Activated T-helper 2 cell treated with anti-CD3 and anti-CD28 coated beads, Interferon-gamma antibody, Interleukin-2, Interleukin-4, amounts not matched to agents 10 μg/mL and 5 μg/mL and 100 μg/mL, durations not matched to agents 14 hours and 24 hours and 36 hours (primary cell): ENCODE measurements around the gene FSIP2. TPM values are rescaled to one million over a fixed set of nuclear protein-coding genes. Genes with fewer than 3 reads are reported as not detected.
"Not testable (repeated sequence)": the region's sequence is repeated elsewhere in the genome, so short reads cannot be mapped to it uniquely, and the experiment has no call there.

ENCODE experiments used
- DNase-seq: peaks from one replicate; pipeline ENCODE4 v3.0.0; 2021; ENCODE audit warnings: low spot score
- H3K27ac Mint-ChIP-seq: one replicate; pipeline ENCODE4 v1.8.0; 2021; ENCODE audit warnings: mixed read lengths
- H3K27me3 Mint-ChIP-seq: one replicate; pipeline ENCODE4 v1.8.0; 2021; ENCODE audit warnings: low read depth, mixed read lengths
- H3K36me3 Mint-ChIP-seq: one replicate; pipeline ENCODE4 v1.8.0; 2021; ENCODE audit warnings: low read depth, mixed read lengths
- H3K4me1 Mint-ChIP-seq: one replicate; pipeline ENCODE4 v1.8.0; 2021; ENCODE audit warnings: low read depth, mixed read lengths
- H3K4me3 Mint-ChIP-seq: one replicate; pipeline ENCODE4 v1.8.0; 2021; ENCODE audit warnings: low read depth, mild to moderate bottlenecking, moderate library complexity, mixed read lengths
- H3K9me3 Mint-ChIP-seq: one replicate; pipeline ENCODE4 v1.8.0; 2021; ENCODE audit warnings: mixed read lengths
- intact Hi-C: fragments of 100-400 bp; cut with micrococcal nuclease; formaldehyde crosslinking; loops from one replicate; pipeline ENCODE4 v1.15.1; 2023
- total RNA-seq: library from RNA; stranded (reverse); gene quantifications from 2 replicates; pipeline ENCODE4 v1.2.3, GENCODE V29; 2022

The FSIP2 gene
- total RNA-seq, 1 donor from 2014 or later = 0.21 TPM

- H3K27me3 Mint-ChIP-seq = no peaks in the 10 kb centered on the region
- no peaks in the 10 kb centered on the region for H3K36me3 Mint-ChIP-seq
- H3K4me3 Mint-ChIP-seq = no peak overlapping the region
- intact Hi-C loops = no loop called here
- no peak overlapping the region for H3K27ac Mint-ChIP-seq
- H3K9me3 Mint-ChIP-seq = peaks cover 32% of the 10 kb centered on the region
- H3K4me1 Mint-ChIP-seq = no peaks in the 10 kb centered on the region
- no peak for DNase-seq
Observed at GRCh38 chr2:185817991-185818390, 79.4 kb downstream of the FSIP2 start.

DNA sequence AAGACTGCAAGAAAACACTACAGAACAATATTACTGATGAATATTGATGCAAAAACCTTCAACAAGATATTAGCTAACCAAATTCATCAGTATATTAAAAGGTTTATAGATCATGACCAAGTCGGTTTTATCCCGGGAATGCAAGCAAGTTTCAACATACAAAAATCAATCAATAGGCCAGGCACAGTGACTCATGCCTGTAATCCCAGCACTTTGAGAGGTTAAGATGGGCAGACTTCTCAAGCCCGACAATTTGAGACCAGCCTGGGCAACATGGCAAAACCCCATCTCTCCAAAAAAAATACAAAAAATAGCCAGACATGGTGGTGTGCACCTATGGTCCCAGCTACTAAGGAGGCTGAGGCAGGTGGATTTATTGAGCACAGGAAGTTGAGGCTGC lies 82.9 kb downstream of the FSIP2 start:
- Mint-ChIP-seq H3K36me3 (no peaks in the 10 kb centered on the region), H3K9me3 (peaks cover 26% of the 10 kb centered on the region), H3K27ac (no peak overlapping the region), H3K4me1 (no peaks in the 10 kb centered on the region), H3K4me3 (no peak overlapping the region), H3K27me3 (no peaks in the 10 kb centered on the region)
- intact Hi-C loops = no loop called here
- DNase-seq = no peak

- H3K4me1 Mint-ChIP-seq = no peaks in the 10 kb centered on the region
- intact Hi-C loops = no loop called here
- no peaks in the 10 kb centered on the region for H3K27me3 Mint-ChIP-seq
- no peak overlapping the region for H3K4me3 Mint-ChIP-seq
- no peak for DNase-seq
- no peak overlapping the region for H3K27ac Mint-ChIP-seq
- H3K9me3 Mint-ChIP-seq = peaks cover 12% of the 10 kb centered on the region
- no peaks in the 10 kb centered on the region for H3K36me3 Mint-ChIP-seq
Observed at GRCh38 chr2:185823773-185824172, 85.2 kb downstream of the FSIP2 start.

DNA sequence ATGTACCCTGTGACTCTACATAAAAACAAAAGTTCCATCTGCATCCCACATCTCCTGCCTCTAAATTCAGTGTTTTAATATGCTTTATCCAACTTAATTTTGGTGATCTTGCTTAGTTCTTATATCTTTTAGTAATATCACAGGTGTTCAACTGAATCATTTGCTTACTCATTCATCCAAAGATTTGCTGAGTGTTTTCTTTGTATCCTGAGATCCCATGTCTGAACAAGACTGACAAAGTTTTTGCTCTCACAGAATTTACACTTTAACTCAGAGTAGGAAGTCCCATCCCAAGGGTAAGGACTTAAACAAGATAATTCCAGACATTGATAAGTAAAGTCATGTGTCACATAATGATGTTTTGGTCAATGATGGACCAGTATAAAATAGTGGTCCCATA lies 87.0 kb downstream of the FSIP2 start:
- peaks cover 6% of the 10 kb centered on the region for H3K9me3 Mint-ChIP-seq
- no peaks in the 10 kb centered on the region for H3K36me3 Mint-ChIP-seq
- H3K27me3 Mint-ChIP-seq = no peaks in the 10 kb centered on the region
- intact Hi-C loops = no loop called here
- H3K27ac Mint-ChIP-seq = no peak overlapping the region
- no peak for DNase-seq
- H3K4me3 Mint-ChIP-seq = no peak overlapping the region
- H3K4me1 Mint-ChIP-seq = no peaks in the 10 kb centered on the region

GRCh38 chr2:185828326-185828725 lies 89.7 kb downstream of the FSIP2 start:
- Mint-ChIP-seq H3K27ac (no peak overlapping the region), H3K9me3 (peaks cover 3% of the 10 kb centered on the region), H3K27me3 (no peaks in the 10 kb centered on the region), H3K4me3 (no peak overlapping the region), H3K36me3 (no peaks in the 10 kb centered on the region), H3K4me1 (no peaks in the 10 kb centered on the region)
- no peak for DNase-seq
- intact Hi-C loops = no loop called here

DNA sequence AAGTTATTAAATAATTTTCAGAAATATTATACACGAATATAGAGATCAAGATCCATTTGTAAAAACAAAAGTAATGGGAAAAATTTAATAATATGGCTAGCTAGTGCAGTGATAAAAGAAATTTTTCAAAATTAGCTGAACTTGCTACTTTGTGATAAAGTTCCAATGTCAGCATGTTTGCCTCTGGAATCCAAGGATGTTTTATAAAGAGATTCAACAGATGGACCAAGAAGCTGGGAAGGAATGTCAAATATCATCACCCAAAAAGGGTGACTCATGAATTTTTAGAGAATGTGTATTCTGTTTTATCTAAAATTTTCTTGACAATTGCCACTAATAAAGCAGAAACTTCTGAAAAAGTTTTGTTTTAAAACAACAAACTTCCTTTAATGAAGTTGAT lies 95.3 kb downstream of the FSIP2 start:
- no peak for DNase-seq
- Mint-ChIP-seq H3K27ac (no peak overlapping the region), H3K36me3 (no peaks in the 10 kb centered on the region), H3K27me3 (no peaks in the 10 kb centered on the region), H3K4me3 (no peak overlapping the region), H3K9me3 (peaks cover 28% of the 10 kb centered on the region), H3K4me1 (no peaks in the 10 kb centered on the region)
- intact Hi-C loops = no loop called here

- Mint-ChIP-seq H3K36me3 (no peaks in the 10 kb centered on the region), H3K4me1 (no peaks in the 10 kb centered on the region), H3K27ac (no peak overlapping the region), H3K4me3 (no peak overlapping the region), H3K9me3 (peaks cover 37% of the 10 kb centered on the region), H3K27me3 (no peaks in the 10 kb centered on the region)
- no peak for DNase-seq
- intact Hi-C loops = no loop called here
Observed at GRCh38 chr2:185835974-185836373, 97.4 kb downstream of the FSIP2 start.

GRCh38 chr2:185854885-185855284 lies 116.3 kb downstream of the FSIP2 start:
- H3K4me3 Mint-ChIP-seq = no peak overlapping the region
- H3K27ac Mint-ChIP-seq = no peak overlapping the region
- H3K4me1 Mint-ChIP-seq = no peaks in the 10 kb centered on the region
- H3K9me3 Mint-ChIP-seq = peaks cover 9% of the 10 kb centered on the region
- H3K27me3 Mint-ChIP-seq = no peaks in the 10 kb centered on the region
- no peaks in the 10 kb centered on the region for H3K36me3 Mint-ChIP-seq
- DNase-seq = no peak
- intact Hi-C loops = no loop called here

- H3K4me1 Mint-ChIP-seq = no peaks in the 10 kb centered on the region
- no peaks in the 10 kb centered on the region for H3K27me3 Mint-ChIP-seq
- no peak overlapping the region for H3K27ac Mint-ChIP-seq
- no peak for DNase-seq
- no peak overlapping the region for H3K4me3 Mint-ChIP-seq
- intact Hi-C loops = no loop called here
- peaks cover 3% of the 10 kb centered on the region for H3K9me3 Mint-ChIP-seq
- H3K36me3 Mint-ChIP-seq = no peaks in the 10 kb centered on the region
Observed at GRCh38 chr2:185857691-185858090, 119.1 kb downstream of the FSIP2 start.

DNA sequence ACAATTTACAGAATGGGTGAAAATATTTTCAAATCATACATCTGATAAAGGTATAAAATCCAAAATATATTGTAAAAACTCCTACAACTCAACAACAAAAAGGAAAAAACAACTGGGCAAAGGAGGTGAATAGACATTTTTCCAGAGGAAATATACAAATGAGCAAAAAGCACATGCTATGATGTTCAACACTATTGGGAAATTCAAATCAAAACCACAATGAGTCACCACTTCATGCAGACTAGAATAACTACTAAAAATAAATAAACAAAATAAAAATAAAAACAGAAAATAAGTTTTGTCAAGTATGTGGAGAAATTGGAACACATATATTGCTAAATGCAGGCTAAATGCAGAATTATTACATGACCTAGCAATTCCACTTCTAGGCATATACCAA lies 120.9 kb downstream of the FSIP2 start:
- no peak for DNase-seq
- Mint-ChIP-seq H3K27me3 (no peaks in the 10 kb centered on the region), H3K27ac (no peak overlapping the region), H3K9me3 (no peaks in the 10 kb centered on the region), H3K4me1 (no peaks in the 10 kb centered on the region), H3K4me3 (no peak overlapping the region), H3K36me3 (no peaks in the 10 kb centered on the region)
- intact Hi-C loops = no loop called here

- H3K4me1 Mint-ChIP-seq = no peaks in the 10 kb centered on the region
- H3K4me3 Mint-ChIP-seq = no peak overlapping the region
- H3K27ac Mint-ChIP-seq = no peak overlapping the region
- no peak for DNase-seq
- intact Hi-C loops = no loop called here
- no peaks in the 10 kb centered on the region for H3K36me3 Mint-ChIP-seq
- no peaks in the 10 kb centered on the region for H3K27me3 Mint-ChIP-seq
- H3K9me3 Mint-ChIP-seq = no peaks in the 10 kb centered on the region
Observed at GRCh38 chr2:185860321-185860720, 121.7 kb downstream of the FSIP2 start.

- H3K4me1 Mint-ChIP-seq = no peaks in the 10 kb centered on the region
- no peaks in the 10 kb centered on the region for H3K36me3 Mint-ChIP-seq
- no peak overlapping the region for H3K4me3 Mint-ChIP-seq
- intact Hi-C loops = no loop called here
- no peak for DNase-seq
- no peaks in the 10 kb centered on the region for H3K9me3 Mint-ChIP-seq
- no peaks in the 10 kb centered on the region for H3K27me3 Mint-ChIP-seq
- H3K27ac Mint-ChIP-seq = no peak overlapping the region
Observed at GRCh38 chr2:185862657-185863398, 124.2 kb downstream of the FSIP2 start.

DNA sequence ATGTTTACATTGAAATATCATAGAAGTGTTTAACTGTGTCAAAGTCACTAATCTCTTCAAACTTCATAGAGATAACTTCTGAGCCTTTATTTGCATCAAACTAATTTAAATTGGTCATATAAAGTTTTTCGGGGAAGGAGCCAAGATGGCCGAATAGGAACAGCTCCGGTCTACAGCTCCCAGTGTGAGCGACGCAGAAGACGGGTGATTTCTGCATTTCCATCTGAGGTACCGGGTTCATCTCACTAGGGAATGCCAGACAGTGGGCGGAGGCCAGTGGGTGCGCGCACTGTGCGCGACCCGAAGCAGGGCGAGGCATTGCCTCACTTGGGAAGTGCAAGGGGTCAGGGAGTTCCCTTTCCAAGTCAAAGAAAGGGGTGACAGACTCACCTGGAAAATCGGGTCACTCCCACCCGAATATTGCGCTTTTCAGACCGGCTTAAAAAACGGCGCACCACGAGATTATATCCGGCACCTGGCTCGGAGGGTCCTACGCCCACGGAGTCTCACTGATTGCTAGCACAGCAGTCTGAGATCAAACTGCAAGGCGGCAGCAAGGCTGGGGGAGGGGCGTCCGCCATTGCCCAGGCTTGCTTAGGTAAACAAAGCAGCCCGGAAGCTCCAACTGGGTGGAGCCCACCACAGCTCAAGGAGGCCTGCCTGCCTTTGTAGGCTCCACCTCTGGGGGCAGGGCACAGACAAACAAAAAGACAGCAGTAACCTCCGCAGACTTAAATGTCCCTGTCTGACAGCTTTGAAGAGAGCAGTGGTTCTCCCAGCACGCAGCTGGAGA lies 126.1 kb downstream of the FSIP2 start:
- H3K4me1 Mint-ChIP-seq, DNase-seq, H3K27ac Mint-ChIP-seq, H3K36me3 Mint-ChIP-seq, intact Hi-C loops, H3K9me3 Mint-ChIP-seq, H3K27me3 Mint-ChIP-seq, H3K4me3 Mint-ChIP-seq: not testable (repeated sequence)
